ENCODE results near the gene KRTAP13-2.

Gene KRTAP13-2

GRCh38 chr21:30372139-30372770 is at the start of gene KRTAP13-2:
Gene KRTAP13-2, minus strand, starts transcription at chr21:30372271. Its CDS starts 58 bp downstream, at chr21:30372213.
- no peaks in the 10 kb centered on the region for H4K20me1 ChIP-seq
- no peaks in the 10 kb centered on the region for H3K9me3 ChIP-seq
- no peaks in the 10 kb centered on the region for H3K27me3 ChIP-seq
- no peak for TF ChIP-seq Cebpa-rat (IDR thresholded peaks at IDR 0.05)
- H3K36me3 ChIP-seq, result no peaks in the 10 kb centered on the region
- no peaks in the 10 kb centered on the region for H3K4me1 ChIP-seq
- H3K4me2 ChIP-seq, result no peak within 1 kb of the TSS
- H3K9ac ChIP-seq, result no peak within 1 kb of the TSS
- no peak within 1 kb of the TSS for H3K4me3 ChIP-seq
- H3K27ac ChIP-seq, result no peak within 1 kb of the TSS

- TF ChIP-seq Cebpa-rat (IDR thresholded peaks at IDR 0.05), result no peak
- Histone ChIP-seq H3K9me3 (peaks cover 5% of the 10 kb centered on the region; the same call in 1 of the 2 replicates), H3K4me3 (no peak overlapping the region), H3K9ac (no peak overlapping the region), H3K36me3 (no peaks in the 10 kb centered on the region), H4K20me1 (no peaks in the 10 kb centered on the region), H3K4me2 (no peak overlapping the region), H3K27ac (no peak overlapping the region), H3K4me1 (no peaks in the 10 kb centered on the region), H3K27me3 (no peaks in the 10 kb centered on the region)
Observed at GRCh38 chr21:30415993-30416392, 43.9 kb upstream of the KRTAP13-2 start.

GRCh38 chr21:30408782-30409494 is 36.9 kb upstream of the KRTAP13-2 start:
- Histone ChIP-seq H3K4me1 (no peaks in the 10 kb centered on the region), H3K27ac (no peak overlapping the region), H3K9ac (no peak overlapping the region), H3K9me3 (peaks cover 9% of the 10 kb centered on the region), H3K4me3 (no peak overlapping the region), H3K36me3 (no peaks in the 10 kb centered on the region), H3K4me2 (no peak overlapping the region), H3K27me3 (no peaks in the 10 kb centered on the region), H4K20me1 (no peaks in the 10 kb centered on the region)
- TF ChIP-seq Cebpa-rat (IDR thresholded peaks at IDR 0.05), result no peak

- Histone ChIP-seq H3K4me3 (no peak within 1 kb of the TSS), H4K20me1 (no peaks in the 10 kb centered on the region), H3K4me2 (no peak within 1 kb of the TSS), H3K4me1 (peaks cover 15% of the 10 kb centered on the region; the same call in 1 of the 2 replicates), H3K27me3 (no peaks in the 10 kb centered on the region), H3K9ac (no peak within 1 kb of the TSS), H3K36me3 (no peaks in the 10 kb centered on the region), H3K9me3 (peaks cover under 1% of the 10 kb centered on the region; the same call in 1 of the 2 replicates), H3K27ac (no peak within 1 kb of the TSS)
- TF ChIP-seq Cebpa-rat (IDR thresholded peaks at IDR 0.05), result no peak
Observed at GRCh38 chr21:30395731-30396130, 23.7 kb upstream of the KRTAP13-2 start, which contains the start of gene KRTAP13-1. Gene KRTAP13-1, plus strand, starts transcription at chr21:30396031. Its CDS starts 56 bp downstream, at chr21:30396087.

- peaks cover 13% of the 10 kb centered on the region; the same call in 1 of the 2 replicates for H3K9me3 ChIP-seq
- TF ChIP-seq Cebpa-rat (IDR thresholded peaks at IDR 0.05), result no peak
- H3K27me3 ChIP-seq, result no peaks in the 10 kb centered on the region
- no peak overlapping the region for H3K4me3 ChIP-seq
- no peaks in the 10 kb centered on the region for H3K36me3 ChIP-seq
- H3K4me2 ChIP-seq, result peak overlapping the region; percentile 42
- no peak overlapping the region for H3K9ac ChIP-seq
- peaks cover 16% of the 10 kb centered on the region; the same call in 1 of the 2 replicates for H3K4me1 ChIP-seq
- H4K20me1 ChIP-seq, result no peaks in the 10 kb centered on the region
- H3K27ac ChIP-seq, result no peak overlapping the region
Observed at GRCh38 chr21:30391492-30392025, 19.5 kb upstream of the KRTAP13-2 start.

GRCh38 chr21:30382201-30382600 is 10.1 kb upstream of the KRTAP13-2 start:
- no peak for TF ChIP-seq Cebpa-rat (IDR thresholded peaks at IDR 0.05)
- Histone ChIP-seq H4K20me1 (no peaks in the 10 kb centered on the region), H3K4me1 (no peaks in the 10 kb centered on the region), H3K4me3 (no peak overlapping the region), H3K9me3 (no peaks in the 10 kb centered on the region), H3K36me3 (no peaks in the 10 kb centered on the region), H3K9ac (no peak overlapping the region), H3K27ac (no peak overlapping the region), H3K27me3 (no peaks in the 10 kb centered on the region), H3K4me2 (no peak overlapping the region)

GRCh38 chr21:30355906-30356305 is 16.2 kb downstream of the KRTAP13-2 start:
- Histone ChIP-seq H3K27me3 (no peaks in the 10 kb centered on the region), H3K9me3 (no peaks in the 10 kb centered on the region), H3K4me3 (no peak overlapping the region), H3K36me3 (no peaks in the 10 kb centered on the region), H3K9ac (no peak overlapping the region), H3K27ac (no peak overlapping the region), H3K4me1 (no peaks in the 10 kb centered on the region), H3K4me2 (no peak overlapping the region), H4K20me1 (no peaks in the 10 kb centered on the region)
- TF ChIP-seq Cebpa-rat (IDR thresholded peaks at IDR 0.05), result no peak

- no peak overlapping the region for H3K27ac ChIP-seq
- H3K9ac ChIP-seq, result no peak overlapping the region
- H3K27me3 ChIP-seq, result no peaks in the 10 kb centered on the region
- H3K36me3 ChIP-seq, result no peaks in the 10 kb centered on the region
- no peaks in the 10 kb centered on the region for H3K4me1 ChIP-seq
- H3K9me3 ChIP-seq, result no peaks in the 10 kb centered on the region
- H4K20me1 ChIP-seq, result no peaks in the 10 kb centered on the region
- H3K4me2 ChIP-seq, result no peak overlapping the region
- no peak for TF ChIP-seq Cebpa-rat (IDR thresholded peaks at IDR 0.05)
- H3K4me3 ChIP-seq, result no peak overlapping the region
Observed at GRCh38 chr21:30354308-30355005, 17.6 kb downstream of the KRTAP13-2 start.

GRCh38 chr21:30351534-30351933 is 20.5 kb downstream of the KRTAP13-2 start:
- TF ChIP-seq Cebpa-rat (IDR thresholded peaks at IDR 0.05), result no peak
- Histone ChIP-seq H3K27ac (no peak overlapping the region), H3K4me3 (no peak overlapping the region), H3K4me2 (no peak overlapping the region), H3K36me3 (no peaks in the 10 kb centered on the region), H3K9me3 (peaks cover 2% of the 10 kb centered on the region; the same call in 1 of the 2 replicates), H3K9ac (no peak overlapping the region), H3K27me3 (no peaks in the 10 kb centered on the region), H4K20me1 (no peaks in the 10 kb centered on the region), H3K4me1 (no peaks in the 10 kb centered on the region)

Data from BLaER1 (cell line).